Esophagus squamous epithelium (tissue), 5 donors: ENCODE data around the gene P4HA2. TPM values are rescaled to one million over a fixed set of nuclear protein-coding genes. Genes with fewer than 3 reads are reported as not detected.

ENCODE experiments used
- DNase-seq: peaks from one replicate; lab custom pipeline; 2025; lab: John Stamatoyannopoulos, UW
- H3K27ac ChIP-seq, 4 donors: fragments of 200-600 bp; sonication (generic); one replicate each; pipeline ENCODE4 v1.5.1; 2016 to 2019; ENCODE audit warnings: mild to moderate bottlenecking in 1 of 4
- H3K27me3 ChIP-seq, 4 donors: fragments of 200-600 bp; sonication (generic); 1 replicate in 3 of 4; 2 replicates in 1 of 4; pipeline versions ENCODE4 v1.5.1 to v1.6.0; 2017 to 2021; ENCODE audit warnings: antibody characterized with exemption in 1 of 4
- H3K36me3 ChIP-seq, 3 donors: fragments of 200-600 bp; sonication (generic); one replicate each; pipeline ENCODE4 v1.5.1; 2016 to 2019
- H3K4me1 ChIP-seq, 3 donors: fragments of 200-600 bp; sonication (generic); one replicate each; pipeline ENCODE4 v1.5.1; 2017 to 2019
- H3K4me3 ChIP-seq, 4 donors: fragments of 200-600 bp; sonication (generic); 1 replicate in 3 of 4; 2 replicates in 1 of 4; pipeline ENCODE4 v1.5.1; 2016 to 2019; ENCODE audit warnings: mild to moderate bottlenecking in 2 of 4, moderate library complexity in 1 of 4
- H3K9me3 ChIP-seq, 3 donors: fragments of 200-600 bp; sonication (generic); one replicate each; pipeline ENCODE4 v1.5.1; 2016 to 2019
- POLR2A ChIP-seq, 4 donors: fragments of 450-650 bp; IDR thresholded peaks; one replicate each; pipeline ENCODE4 v1.6.1; 2017; ENCODE audit warnings: antibody characterized with exemption in 4 of 4, mild to moderate bottlenecking in 4 of 4, moderate library complexity in 3 of 4
- WGBS, 2 donors: methylation state at CpG; one replicate each; pipeline ENCODE4 v1.1.5; 2018; 5-methylcytosine and 5-hydroxymethylcytosine counted together
- intact Hi-C: fragments of 100-400 bp; cut with DNase I; formaldehyde crosslinking; loops from one replicate; pipeline ENCODE4 v1.15.0; 2022
- total RNA-seq, 4 donors: library from RNA; depleted of rRNA; stranded (reverse); fragments of >200 nt; gene quantifications; one replicate each; pipeline ENCODE4 v1.1.0, GENCODE V29; 2016
- TF ChIP-seq, protein P1 (sequence below), 6 experiments: fragments of 450-650 bp in 4 of 6; fragments of 200-600 bp in 2 of 6; sonication (generic) in 2 of 6; IDR thresholded peaks; one replicate each; pipeline ENCODE4 v1.5.1; 2016 to 2019; ENCODE audit warnings: antibody characterized with exemption in 6 of 6, mild to moderate bottlenecking in 4 of 6, moderate library complexity in 4 of 6
- donor health status: DM: yes; HTN: yes; CAD: no.

P4HA2 gene
- total RNA-seq, 4 donors from 2014 or later = 14.7 to 22.2 (median 16.7) TPM

DNA sequence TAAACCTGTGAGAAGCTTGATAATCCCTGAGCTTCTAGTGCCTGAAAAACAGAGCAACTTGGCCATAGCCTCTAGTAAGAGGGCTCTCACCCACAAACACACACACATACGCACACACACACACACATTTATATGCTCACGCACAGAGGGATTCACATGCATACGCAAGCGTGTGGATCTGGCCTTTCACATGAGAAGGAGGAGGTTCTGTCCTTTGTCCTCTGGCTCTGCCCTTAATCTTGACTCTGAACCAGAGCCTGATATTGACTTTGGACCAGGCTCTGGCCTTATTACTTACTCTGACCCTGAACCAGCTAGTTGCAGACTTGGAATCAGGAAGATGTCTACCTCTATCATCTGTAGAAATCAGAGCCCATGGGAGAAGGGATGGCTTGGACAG, 10.0 kb upstream of the P4HA2 start:
- H3K36me3 ChIP-seq = no peaks in the 10 kb centered on the region
- H3K4me3 ChIP-seq = no peak overlapping the region
- intact Hi-C loops = no loop called here
- no peaks in the 10 kb centered on the region for H3K27me3 ChIP-seq
- H3K27ac ChIP-seq = no peak overlapping the region
- no peak for DNase-seq
- no peaks in the 10 kb centered on the region for H3K9me3 ChIP-seq
- 81 to 83% methylated on average over 3 to 4 of the region's 4 CpGs for WGBS, 2 donors
- H3K4me1 ChIP-seq = no peaks in the 10 kb centered on the region
- TF ChIP-seq, protein P1, sequence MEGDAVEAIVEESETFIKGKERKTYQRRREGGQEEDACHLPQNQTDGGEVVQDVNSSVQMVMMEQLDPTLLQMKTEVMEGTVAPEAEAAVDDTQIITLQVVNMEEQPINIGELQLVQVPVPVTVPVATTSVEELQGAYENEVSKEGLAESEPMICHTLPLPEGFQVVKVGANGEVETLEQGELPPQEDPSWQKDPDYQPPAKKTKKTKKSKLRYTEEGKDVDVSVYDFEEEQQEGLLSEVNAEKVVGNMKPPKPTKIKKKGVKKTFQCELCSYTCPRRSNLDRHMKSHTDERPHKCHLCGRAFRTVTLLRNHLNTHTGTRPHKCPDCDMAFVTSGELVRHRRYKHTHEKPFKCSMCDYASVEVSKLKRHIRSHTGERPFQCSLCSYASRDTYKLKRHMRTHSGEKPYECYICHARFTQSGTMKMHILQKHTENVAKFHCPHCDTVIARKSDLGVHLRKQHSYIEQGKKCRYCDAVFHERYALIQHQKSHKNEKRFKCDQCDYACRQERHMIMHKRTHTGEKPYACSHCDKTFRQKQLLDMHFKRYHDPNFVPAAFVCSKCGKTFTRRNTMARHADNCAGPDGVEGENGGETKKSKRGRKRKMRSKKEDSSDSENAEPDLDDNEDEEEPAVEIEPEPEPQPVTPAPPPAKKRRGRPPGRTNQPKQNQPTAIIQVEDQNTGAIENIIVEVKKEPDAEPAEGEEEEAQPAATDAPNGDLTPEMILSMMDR (IDR thresholded peaks at IDR 0.05) = no peak
- TF ChIP-seq POLR2A (IDR thresholded peaks at IDR 0.05) = no peak

DNA sequence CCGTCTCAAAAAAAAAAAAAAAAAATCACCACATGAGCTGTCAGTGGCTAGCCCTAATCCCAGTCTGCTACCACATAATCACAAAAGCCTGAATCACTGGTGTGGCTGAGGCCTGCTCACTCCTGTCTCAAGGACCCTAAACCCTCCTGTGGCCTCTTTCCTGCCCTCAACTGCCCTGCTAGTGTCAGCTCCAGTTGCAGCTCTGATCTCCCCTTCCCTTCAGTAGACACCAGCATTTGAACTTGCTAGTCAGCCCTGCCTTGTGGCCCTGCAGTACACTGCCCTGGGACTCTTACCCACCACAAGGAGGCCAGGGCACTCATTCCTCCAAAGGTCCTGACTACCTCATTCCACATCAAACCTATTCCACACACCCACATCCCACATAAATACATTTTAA, 9.5 kb upstream of the P4HA2 start:
- H3K36me3 ChIP-seq = no peaks in the 10 kb centered on the region
- no peaks in the 10 kb centered on the region for H3K9me3 ChIP-seq
- intact Hi-C loops = no loop called here
- 50 to 71% methylated on average over 1 of the region's 1 CpG for WGBS, 2 donors
- no peak for DNase-seq
- TF ChIP-seq, protein P1 (IDR thresholded peaks at IDR 0.05) = no peak
- no peak for TF ChIP-seq POLR2A (IDR thresholded peaks at IDR 0.05)
- H3K4me1 ChIP-seq = no peaks in the 10 kb centered on the region
- no peak overlapping the region for H3K27ac ChIP-seq
- no peaks in the 10 kb centered on the region for H3K27me3 ChIP-seq
- H3K4me3 ChIP-seq = no peak overlapping the region

DNA sequence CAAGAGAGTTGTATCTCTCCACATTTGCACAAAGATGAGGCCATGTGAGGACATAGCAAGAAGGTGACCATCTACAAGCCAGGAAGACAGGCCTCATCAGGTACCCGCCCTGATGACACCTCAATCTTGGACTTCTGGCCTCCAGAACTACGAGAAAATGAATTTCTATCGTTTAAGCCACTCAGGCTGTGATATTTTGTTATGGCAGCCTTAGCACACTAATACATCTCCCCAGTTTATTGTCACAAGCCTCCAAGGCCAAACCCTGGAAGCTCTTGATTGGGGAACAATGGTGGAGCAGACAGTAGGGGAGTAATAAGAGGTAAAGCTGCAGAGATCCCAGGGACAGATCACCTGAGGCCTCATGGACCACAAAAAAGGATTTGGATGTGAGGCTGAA, 7.7 kb upstream of the P4HA2 start:
- Histone ChIP-seq H3K27me3 (no peaks in the 10 kb centered on the region), H3K27ac (no peak overlapping the region), H3K4me3 (no peak overlapping the region), H3K4me1 (no peaks in the 10 kb centered on the region), H3K9me3 (no peaks in the 10 kb centered on the region), H3K36me3 (no peaks in the 10 kb centered on the region)
- intact Hi-C loops = no loop called here
- TF ChIP-seq POLR2A (IDR thresholded peaks at IDR 0.05) = no peak
- TF ChIP-seq, protein P1 (IDR thresholded peaks at IDR 0.05) = no peak
- no peak for DNase-seq
- WGBS, 2 donors = 81 to 89% methylated on average over 3 of the region's 3 CpGs

DNA sequence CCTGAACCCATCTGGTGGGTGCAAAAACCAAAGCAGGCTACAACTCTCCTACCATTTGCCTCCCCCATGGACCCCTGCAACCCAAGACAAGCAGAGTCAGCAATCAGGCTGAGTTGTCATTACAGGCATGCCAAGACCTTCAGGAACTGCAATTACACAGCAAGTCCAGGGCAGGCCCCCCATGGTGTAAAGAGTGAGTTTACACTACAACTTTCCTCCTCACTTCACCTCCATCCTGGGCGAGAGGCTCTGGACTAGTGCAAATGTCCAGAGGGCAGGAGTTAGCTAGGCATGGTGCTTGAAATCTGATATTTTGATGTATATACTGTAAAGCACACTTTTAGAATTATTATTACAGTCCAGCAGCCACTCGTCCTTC, 7.0 kb upstream of the P4HA2 start:
- DNase-seq = no peak
- TF ChIP-seq POLR2A (IDR thresholded peaks at IDR 0.05) = no peak
- TF ChIP-seq, protein P1 (IDR thresholded peaks at IDR 0.05) = no peak
- no peak overlapping the region for H3K27ac ChIP-seq
- intact Hi-C loops = no loop called here
- no peaks in the 10 kb centered on the region for H3K36me3 ChIP-seq
- no peaks in the 10 kb centered on the region for H3K4me1 ChIP-seq
- no peaks in the 10 kb centered on the region for H3K9me3 ChIP-seq
- H3K4me3 ChIP-seq = no peak overlapping the region
- 77 to 95% methylated on average over 2 of the region's 2 CpGs for WGBS, 2 donors
- H3K27me3 ChIP-seq = no peaks in the 10 kb centered on the region

DNA sequence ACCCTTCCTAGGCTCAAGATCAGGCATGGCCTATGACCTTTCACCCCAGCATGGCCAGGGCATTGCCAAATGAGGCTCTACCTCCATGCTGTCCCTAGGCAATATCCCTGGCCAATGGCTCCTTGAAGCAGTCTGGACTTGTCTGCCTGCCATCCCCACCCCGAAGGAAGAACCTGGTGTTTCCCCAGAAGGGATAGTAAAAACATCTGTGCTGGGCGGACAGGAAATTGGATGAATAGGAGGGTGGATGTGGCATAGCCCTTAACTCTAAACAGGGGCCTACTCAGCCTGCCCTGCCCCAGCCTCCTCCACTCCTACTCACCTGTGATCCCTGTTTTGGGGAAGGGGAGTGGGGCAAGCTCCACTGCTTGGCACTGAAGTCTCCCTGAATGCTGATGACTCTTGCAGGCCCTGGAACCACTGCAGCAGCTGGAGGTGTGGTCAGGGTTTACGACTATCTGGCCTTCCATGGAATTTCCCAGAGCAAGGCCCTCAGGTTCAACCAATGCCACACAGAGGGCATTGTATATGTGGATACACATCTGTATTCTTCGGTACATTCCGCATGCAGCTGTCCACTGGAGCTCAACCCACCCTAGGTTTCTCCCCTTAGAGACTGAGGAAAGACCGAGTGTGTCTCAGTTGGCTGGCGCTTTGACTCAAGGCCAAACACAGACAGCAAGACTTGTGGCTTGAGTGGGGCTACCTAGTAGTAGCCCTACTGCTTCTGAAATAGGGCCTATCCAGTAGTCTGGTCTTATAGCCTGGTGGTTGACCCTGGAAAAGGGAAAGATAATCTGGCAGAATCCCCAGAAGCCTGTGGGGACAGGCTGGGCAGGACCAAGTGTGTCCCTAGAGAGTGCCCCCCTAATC, 6.4 kb upstream of the P4HA2 start:
- 70 to 91% methylated on average over 2 to 4 of the region's 7 CpGs for WGBS, 2 donors
- Histone ChIP-seq H3K36me3 (no peaks in the 10 kb centered on the region), H3K27me3 (no peaks in the 10 kb centered on the region), H3K4me3 (no peak overlapping the region), H3K27ac (no peak overlapping the region), H3K4me1 (no peaks in the 10 kb centered on the region), H3K9me3 (no peaks in the 10 kb centered on the region)
- TF ChIP-seq, protein P1 (IDR thresholded peaks at IDR 0.05) = no peak
- no peak for TF ChIP-seq POLR2A (IDR thresholded peaks at IDR 0.05)
- intact Hi-C loops = no loop called here
- DNase-seq = no peak
